NCI-H146 (cell line): Measurements from ENCODE around the gene KIAA0825.

ENCODE experiments used
- DNase-seq: peaks from one replicate; lab custom pipeline; 2025; lab: John Stamatoyannopoulos, UW

Gene KIAA0825

DNA sequence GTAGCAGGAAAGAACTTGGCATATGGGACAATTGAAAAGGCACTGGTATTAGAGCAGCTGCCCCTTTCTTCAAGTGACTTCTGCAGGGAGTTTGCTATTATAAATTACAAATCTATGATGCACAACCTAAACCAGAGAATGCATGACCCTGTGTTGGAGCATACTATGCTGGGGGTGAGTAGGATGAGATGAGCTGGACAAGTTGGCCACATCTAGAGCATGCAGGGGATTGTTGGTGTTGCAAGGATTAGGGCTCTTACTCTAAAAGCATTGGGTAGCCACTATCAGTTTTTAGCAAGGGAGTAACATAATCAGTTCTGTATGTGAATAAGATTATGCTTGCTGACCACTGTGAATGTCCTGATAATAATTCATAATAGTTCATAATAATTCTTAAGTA, 186.7 kb downstream of the KIAA0825 start:
- DNase-seq, result no peak

DNA sequence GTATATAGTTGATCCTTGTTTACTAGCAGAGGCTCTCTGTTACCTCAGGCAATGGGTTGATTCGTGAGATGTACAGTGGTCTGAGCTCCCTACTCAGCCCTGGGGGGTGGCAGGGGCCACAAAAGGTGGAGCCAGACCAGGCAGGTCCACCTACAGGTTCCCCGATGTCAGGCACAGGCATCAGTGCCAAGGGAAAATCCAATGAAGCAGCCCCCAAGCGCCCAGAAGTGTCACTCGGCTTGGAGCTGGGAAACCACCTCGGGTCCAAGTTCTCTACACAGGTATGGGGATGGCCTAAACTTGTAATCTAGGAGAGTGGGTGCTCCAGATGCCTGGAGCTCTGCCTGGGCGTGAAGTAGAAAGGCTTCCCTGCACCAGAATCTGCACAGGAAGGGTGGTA, 188.8 kb downstream of the KIAA0825 start:
- no peak for DNase-seq

DNA sequence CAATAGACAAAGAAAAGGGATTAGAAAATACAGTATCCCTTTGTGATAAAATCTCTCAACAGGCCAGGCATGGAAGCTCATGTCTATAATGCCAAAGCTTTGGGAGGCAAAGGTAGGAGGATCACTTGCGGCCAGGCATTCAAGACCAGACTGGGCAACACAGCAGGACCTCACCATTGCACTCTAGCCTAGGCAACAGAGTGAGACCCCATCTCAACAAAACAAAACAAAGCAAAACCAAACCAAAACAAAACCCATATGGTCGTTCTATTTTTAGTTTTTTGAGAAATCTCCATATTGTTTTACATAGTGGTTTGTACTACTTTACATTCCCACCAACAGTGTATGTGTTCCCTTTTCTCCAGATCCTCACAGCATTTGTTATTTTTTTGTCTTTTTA, 193.0 kb downstream of the KIAA0825 start:
- no peak for DNase-seq

DNA sequence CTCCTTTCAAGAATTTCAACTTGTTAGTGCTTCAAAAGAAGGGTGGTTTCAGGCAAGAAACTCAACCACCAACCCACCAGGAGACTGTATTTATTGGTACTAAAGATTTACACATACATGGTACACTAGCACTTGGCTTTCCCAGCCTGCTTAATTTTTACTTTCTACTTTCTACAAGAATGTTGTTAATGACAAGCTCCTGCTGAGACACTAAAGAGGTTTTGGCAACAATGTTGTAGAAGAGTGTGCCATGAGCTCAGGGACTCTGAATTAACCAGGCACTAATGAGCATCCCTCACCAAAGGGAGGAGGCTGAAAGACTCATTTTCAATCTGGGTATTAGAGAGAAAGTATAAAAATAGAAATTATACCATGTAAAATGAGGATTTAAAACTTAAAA, 195.0 kb downstream of the KIAA0825 start:
- no peak for DNase-seq

DNA sequence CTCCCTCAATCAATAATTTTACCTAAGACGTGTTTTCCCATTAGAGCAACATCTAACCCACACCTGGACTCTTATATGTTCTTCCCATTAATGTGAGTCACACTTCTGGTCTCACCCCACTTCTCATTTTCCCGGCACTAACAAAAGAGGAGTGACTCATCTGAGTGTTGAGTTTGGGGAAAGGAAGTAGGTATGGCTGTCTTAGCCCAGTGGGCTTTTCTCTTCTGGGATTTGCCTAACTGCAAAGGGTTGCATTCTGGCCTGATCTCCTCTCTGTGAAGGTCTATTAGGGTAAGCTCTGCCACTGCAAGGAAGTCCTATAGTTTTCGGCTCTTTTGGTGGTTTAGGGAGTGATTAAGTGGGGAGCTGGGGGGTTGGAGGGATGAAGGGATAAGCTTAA, 195.6 kb downstream of the KIAA0825 start:
- no peak for DNase-seq

DNA sequence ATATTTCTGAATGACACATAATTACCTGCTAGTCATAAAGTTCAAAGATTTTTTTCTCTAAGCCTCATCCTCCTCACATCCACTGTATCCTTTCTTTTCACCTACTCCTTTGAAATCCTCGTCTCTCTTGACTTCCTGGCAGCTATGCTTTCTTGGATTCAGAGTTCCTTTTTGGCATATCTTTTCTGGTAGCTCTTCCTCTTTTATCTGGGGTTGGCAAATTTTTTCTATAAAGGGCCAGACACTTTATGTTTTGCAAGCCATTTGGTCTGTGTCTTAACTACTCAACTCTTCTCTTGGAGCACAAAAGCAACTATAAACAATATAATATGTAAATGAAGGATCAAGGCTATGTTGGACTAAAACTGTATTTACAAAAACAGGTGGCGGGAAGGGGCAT, 197.5 kb downstream of the KIAA0825 start:
- no peak for DNase-seq

DNA sequence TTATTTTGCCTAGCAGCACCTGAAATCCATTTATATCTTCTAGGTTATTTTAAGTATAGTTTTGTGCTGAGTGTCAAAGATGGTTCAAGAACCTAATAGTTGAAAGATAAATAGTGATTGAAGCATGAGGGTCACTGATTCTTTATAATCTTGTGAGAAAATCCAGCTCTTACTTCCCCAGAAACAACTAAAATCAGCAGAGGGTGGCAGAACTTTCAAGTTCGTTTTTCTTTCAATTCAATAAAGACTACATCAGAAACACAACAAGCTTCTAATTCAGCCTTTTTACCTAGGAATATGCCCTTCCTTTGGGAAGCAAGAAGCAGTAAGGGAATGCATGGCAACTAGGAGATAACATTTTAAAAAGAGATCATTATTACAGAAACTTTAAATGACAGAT, 202.6 kb downstream of the KIAA0825 start:
- DNase-seq, result no peak

DNA sequence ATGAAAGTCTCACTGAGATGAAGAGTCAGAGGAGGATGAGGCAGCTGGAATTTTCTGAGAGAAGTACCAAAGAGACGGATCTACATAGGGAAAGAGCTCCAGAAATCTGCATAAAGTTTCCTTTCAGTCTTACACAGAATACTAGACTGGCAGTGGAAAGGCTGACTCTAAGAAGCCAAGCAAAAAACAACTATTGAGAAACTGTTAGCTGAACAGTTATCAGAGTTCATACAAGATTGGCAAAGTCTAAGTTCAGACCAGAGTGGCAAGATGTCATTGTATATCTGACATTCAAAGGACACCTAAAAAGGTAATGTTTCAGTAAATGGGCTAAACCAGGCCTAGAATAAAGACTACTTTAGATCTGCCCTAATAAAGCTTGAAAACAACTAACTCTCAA, 209.0 kb downstream of the KIAA0825 start:
- no peak for DNase-seq

DNA sequence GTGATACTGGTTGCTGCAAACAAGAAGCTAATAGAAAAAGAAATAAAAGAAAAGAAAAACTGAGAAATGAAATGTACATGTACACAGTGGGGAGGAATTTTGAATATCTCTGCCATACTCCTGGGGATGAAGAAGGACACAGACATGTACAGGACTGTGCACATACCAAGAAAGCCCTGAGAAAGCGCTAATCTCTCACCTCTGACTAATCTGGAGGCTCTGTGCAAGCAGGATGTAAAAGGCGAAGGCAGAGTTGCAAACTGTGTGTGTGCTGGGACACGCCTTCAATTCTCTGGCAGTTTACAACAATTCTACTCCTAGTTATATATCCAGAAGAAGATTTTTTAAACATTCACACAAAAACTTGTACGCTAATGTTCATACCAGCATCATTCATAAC, 211.4 kb downstream of the KIAA0825 start:
- no peak for DNase-seq

DNA sequence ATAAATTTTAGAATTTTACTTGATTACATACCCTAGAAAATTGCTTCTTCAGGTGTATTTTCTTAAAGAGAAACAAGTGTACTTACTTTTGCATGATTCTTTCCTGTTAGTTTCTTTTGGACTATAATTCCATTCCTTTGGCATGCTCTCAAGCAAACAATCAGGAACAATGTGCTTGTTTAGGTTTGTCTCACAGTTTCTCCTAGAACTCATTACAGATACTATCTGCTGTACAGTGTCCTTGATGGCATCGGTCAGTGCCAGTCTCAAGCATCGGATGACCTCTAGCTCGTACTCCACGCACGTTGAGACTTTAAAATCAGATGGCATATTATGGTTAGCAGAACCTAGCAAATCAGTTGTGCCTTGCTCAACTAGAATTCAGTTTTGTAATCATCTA, 214.9 kb downstream of the KIAA0825 start:
- DNase-seq, result no peak

DNA sequence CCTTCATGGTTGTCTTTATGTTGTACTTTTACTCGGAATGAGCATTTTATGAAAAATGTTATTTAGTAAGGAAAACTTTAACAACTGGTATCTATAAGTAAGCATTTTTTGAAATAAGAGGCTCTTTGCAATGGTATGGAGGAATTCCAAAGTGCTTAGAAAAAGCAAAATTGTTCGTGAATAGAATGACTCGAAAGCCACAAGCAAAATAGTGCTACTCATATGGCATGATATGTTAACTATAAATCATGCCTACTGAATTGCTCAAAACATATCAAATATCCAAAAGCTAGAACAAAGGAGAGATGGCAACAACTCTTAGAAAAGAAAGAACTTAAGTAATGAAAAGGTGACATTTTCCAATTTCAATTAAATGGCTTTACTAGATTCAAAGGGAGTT, 216.3 kb downstream of the KIAA0825 start:
- no peak for DNase-seq

DNA sequence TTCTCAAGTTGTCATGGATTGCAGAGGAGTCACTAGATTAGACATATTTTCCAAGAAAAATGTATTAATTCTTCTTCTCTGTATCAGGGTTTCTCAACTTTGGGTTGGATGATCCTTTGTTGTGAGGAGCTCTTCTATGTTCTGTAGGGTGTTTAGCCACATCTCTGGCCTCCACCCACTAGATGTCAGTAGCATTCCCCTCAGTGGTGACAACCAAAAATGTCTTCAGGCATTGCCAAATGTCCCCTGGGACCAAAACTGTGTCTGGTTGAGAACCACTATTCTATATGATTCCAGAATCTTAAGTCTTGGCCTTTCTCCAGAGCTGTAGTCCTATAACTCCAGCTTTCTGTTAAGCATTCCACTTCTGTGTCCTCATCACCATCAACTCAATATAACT, 220.9 kb downstream of the KIAA0825 start:
- DNase-seq, result no peak

DNA sequence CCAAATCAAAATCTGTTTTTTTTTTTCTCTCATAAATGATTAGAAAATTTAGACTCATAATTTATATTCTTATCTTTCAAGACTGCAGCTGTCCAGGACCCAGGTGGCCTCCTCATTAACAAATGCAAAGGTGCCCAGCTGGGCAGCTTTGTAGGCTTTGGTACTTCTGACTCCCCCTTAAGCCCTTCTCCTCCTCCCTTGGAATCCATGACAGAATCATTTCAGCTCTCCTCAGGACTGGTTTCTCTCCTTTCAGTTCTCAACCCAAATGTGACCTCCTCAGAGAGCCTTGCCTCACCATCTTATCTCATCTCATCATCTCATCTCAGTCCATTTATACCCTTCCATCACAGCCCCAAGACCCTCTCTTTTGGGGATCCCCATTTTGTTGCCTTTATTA, 221.7 kb downstream of the KIAA0825 start:
- DNase-seq, result peak; percentile 36

DNA sequence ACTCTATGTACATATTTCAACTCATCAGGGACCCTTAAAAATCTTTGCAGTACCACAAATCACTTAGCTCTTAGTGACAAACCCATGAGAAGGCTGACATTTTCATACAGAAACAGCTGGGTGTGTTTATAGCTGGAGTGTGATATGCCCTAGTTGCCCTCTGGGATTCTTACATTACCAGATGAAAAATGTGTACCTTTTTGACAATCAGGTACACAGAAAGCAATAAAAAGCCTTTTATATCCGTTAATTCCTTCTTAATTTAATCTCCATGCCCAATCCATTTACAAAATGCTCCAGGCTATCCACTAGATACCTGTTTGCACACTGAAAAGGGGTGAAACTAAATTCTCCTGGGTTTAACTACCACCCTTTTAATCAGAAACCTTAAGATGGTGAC, 222.9 kb downstream of the KIAA0825 start:
- no peak for DNase-seq

DNA sequence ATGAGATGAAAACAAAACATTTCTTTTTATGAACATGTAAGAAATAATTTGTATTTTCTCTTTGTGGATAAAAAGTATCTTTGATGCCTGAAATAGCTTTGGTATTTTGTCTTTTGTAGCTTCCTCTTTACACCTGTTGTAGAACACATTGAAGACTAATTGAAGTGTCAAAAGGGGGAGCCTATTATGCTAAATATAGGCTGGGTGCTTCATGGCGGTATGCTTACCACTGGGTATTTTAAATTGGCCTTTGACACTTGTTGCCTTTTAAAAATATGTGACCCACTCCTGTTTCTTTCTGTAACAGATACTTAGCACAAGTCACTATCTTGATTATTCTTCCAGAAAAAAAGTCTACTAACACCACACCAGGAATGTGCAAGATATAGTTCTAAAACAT, 226.4 kb downstream of the KIAA0825 start:
- DNase-seq, result peak; percentile 21

DNA sequence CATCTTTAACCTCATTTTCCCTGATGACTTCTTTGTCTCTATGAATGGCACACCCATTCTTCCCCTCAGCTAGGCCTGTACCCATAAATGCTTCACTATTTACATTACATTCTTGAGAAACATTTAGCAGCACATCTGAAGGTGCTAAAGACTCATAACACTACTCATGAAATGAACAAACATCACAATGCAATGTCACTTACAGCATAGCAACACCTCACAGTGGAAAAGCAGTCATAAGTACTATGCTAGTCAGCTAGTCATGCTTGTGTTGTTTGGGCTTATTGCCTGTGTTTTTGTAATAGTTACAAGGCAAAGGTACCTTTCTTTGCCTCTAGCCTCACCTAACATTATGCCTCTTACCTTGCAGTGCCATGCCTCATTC, 228.9 kb downstream of the KIAA0825 start:
- no peak for DNase-seq

DNA sequence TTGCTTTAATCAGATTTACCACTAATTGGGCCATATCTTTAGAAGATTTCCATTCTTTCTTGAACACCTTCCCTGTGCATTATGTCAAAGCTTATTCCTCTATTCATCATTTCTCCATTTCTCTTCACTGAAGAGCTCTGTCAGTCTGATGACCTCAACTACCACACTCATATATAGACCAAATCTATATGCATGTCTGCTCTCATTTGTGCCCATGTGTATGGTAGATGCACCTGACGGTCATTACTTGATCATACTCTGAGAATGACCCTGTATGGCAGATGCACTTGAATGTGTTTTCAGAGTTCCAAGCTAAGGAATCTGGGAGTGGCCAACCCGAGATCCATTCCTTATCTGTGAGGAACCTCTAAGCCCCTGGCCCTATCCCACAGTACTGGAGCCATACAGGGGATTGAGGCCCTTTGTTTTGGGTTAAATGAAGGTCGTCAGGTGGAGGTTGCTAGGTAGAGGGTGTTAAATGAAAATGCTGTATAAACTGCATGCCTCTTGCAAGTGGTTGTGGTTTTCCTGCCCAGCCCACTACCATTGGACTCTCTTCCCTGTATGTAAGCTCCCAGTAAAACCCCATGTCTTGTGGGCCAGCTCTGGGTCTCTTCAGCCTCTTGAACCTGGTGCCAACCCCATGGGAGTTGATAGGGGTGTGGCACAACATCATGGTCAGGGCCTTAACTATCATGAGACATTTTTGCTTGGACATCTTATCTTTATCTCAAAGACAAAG, 229.5 kb downstream of the KIAA0825 start:
- DNase-seq, result no peak

DNA sequence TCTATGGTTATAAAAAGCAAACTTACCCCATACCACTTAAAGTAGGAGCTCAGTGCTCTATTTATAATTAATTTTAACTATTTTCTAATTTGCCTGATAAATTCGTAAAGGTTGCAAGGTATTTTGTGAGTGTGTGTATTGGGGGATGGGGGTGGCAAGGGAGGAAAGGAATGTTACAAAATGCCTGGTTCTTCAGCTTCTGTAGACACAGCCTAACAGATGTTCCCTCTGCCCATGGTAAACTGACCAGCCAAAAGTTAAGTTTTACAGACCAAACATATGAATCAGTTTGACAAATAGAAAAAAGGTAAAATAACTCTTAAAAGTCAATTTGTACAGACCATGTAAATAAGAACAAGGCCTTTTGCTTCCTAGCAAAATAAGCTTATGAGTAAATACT, 232.6 kb downstream of the KIAA0825 start:
- no peak for DNase-seq

DNA sequence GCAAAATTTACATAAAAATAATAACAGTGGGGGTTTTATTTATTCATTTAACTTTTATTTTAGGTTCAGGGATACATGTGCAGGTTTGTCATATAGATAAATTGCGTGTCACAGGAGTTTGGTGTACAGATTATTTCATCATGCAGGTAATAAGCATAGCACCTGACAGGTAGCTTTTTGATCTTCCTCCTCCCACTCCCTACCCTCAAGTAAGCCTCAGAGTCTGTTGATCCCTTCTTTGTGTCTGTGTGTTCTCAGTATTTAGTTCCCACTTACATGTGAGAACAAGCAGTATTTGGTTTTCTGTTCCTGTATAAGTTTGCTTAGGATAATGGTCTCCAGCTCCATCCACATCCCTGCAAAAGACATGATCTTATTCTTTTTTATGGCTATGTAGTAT, 240.3 kb downstream of the KIAA0825 start:
- DNase-seq, result no peak

DNA sequence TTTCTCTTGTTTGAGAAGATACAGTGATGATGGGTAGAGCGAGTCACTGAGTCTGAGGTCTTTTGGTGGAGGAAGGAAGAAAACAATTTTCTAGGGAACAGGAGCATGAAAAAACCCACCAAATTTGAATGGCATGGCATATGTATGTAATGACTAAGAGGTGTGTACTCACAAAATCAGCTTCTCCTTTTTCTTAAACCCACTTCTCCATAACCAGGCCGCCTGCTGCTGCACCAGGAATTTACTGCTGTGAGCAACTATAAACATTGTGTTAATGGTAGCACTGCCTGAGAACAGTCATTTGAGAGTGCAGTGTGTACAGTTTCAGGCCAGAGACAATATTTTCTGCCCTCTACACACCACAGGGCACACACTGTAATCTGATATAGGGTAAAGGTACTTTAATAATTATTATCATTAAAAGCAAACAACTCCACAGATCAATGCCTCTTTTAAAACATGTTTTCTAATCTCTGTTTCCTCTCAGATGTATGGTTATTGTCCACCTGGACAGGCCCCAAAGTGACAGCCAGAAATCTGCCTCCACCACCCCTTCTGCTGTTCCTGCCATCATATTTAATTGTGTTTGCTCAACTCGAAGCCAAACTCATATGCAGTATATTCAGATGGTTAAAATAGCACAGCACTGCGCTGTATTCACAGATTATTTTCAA, 241.6 kb downstream of the KIAA0825 start:
- peak; percentile 91 for DNase-seq

DNA sequence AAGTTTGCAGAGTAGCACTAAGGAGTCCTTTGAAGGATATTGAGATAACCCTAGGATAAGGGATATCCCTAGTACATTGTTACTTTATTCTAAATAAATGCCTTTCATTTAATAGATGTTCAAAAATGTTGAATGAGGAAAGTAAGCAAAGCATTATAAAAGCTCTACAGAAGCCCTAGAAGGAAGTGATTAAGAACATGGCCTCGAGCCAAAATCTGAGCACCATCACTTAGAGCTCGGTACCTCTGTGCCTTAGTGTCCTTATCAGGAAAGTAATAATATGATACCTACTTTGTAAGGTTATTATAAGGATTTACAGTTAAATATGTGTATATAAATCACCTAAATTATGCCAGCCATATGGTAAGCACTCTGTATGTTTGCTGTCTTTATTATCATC, 242.6 kb downstream of the KIAA0825 start:
- peak; percentile 20 for DNase-seq

DNA sequence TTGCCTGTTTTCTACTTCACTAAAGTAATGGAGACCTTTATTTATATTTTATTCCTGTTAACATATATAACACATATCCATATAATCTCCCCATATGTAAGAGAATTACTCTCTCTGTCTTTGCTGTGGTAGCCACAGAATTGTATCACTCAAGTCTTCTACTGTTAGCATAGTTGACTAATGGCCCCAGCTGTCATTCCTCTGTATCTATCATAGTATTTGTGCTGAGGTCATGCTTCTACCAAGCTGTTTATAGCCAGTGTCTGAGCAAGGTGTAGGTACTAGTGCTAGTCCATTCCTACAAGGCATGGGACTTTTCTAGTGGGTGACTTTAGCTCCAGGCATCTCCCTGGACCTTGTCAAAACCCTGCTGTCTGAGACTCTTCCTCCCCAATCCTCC, 244.1 kb downstream of the KIAA0825 start:
- no peak for DNase-seq

DNA sequence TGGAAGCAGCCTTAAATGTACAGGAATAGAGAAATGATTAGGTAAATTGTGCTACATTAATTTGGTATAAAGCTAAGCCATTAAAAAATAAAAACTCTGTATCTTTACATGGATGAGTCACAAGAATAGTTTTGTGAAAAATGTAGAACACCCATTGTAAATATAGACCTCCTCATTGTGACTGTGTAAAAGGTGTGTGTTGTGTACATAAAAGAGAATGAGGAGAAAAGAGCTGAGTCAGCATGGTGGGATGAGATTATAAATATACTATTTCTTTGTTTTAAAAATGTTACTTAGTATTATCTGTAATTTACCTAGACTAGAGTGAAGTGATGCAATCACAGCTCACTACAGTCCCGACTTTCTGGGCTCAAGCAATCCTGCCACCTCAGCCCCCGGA, 250.5 kb downstream of the KIAA0825 start:
- no peak for DNase-seq

DNA sequence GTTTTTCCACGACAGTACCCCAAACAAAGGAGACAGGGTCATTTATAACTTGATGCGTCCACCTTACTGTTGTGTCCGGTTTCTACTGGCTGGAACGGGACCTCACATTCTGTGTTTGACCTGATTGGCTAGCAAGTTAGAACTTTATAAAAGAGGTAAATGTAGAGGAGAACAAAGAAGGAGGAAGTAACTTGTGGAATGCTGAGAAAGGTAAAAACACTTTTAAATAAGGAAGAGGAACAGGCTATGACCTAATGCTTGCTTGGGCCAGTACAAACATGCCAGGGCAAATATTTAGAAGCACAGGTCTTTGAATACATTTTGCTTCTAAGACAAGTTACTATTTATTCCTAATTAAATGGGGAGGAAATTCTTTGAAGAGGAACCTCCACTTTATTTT, 251.6 kb downstream of the KIAA0825 start:
- no peak for DNase-seq
